ENCODE measurements around the gene SPATA46. TPM values are rescaled to one million over a fixed set of nuclear protein-coding genes. Genes with fewer than 3 reads are reported as not detected.
A peak's percentile ranks its signal among the peaks of the same experiment; 100 is the strongest.

SPATA46 gene
- total and polyA plus RNA-seq, 8 donors, result not detected

DNA sequence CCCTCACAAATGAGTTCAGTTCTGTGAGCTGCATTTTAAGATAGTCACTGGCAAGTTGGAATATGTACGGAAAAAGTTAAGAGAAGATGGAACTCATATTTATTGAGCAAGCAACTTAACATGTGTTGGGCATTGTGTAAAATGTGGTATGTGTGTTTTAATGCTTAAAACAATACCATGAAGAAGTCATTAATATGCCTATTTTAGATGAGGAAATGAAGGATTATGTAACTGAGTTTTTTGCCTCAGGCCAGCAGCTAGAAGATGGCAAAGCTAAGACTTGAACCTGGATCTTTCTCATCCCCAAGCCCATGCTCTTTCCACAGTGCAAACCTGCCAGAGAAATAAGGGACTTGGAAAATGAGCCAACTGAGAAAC is 48.9 kb downstream of the SPATA46 start:
- Histone ChIP-seq H3K9me3 (no peaks in the 10 kb centered on the region), H3K4me1 (no peaks in the 10 kb centered on the region), H3K4me3 (no peak overlapping the region), H3K27ac (no peak overlapping the region), H3K36me3 (no peaks in the 10 kb centered on the region), H3K27me3 (no peaks in the 10 kb centered on the region)
- DNase-seq, result no peak
- TF ChIP-seq, protein P1, sequence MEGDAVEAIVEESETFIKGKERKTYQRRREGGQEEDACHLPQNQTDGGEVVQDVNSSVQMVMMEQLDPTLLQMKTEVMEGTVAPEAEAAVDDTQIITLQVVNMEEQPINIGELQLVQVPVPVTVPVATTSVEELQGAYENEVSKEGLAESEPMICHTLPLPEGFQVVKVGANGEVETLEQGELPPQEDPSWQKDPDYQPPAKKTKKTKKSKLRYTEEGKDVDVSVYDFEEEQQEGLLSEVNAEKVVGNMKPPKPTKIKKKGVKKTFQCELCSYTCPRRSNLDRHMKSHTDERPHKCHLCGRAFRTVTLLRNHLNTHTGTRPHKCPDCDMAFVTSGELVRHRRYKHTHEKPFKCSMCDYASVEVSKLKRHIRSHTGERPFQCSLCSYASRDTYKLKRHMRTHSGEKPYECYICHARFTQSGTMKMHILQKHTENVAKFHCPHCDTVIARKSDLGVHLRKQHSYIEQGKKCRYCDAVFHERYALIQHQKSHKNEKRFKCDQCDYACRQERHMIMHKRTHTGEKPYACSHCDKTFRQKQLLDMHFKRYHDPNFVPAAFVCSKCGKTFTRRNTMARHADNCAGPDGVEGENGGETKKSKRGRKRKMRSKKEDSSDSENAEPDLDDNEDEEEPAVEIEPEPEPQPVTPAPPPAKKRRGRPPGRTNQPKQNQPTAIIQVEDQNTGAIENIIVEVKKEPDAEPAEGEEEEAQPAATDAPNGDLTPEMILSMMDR (IDR thresholded peaks at IDR 0.05), result no peak
- 96 to 97% methylated on average over 1 of the region's 1 CpG for WGBS, 2 donors
- ATAC-seq, result no peak
- intact Hi-C loops (cut with DNase I), result no loop called here
- no peak for FAIRE-seq

DNA sequence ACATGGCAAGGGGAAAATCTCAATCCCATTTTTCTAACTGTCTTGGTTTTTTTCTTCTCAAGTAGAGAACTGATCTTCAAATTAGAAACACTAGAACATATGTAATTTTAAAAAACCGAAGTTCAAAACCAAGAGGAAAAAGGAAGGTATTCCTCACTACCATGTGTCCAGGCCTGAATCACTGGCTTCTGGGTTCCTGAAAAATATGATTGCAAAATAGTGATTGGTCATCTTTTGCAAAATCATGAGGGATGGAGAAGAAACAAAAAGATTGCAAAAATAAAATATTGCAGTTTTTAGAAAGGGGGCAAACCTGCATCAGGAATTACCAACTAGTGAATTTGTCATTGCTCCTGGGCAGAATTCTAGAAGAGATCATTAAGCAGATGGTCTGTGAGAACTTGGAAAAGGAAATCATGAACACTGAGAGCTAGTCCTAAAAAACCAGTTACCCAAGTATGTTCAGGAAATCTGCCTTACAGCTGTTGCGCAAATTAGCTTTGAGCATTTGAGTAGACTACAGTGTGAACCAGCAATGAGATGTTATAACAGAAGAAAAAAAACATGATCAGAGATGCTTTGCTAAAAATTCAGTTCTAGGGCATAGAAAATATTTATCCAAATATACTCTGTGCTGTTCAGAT is 49.4 kb downstream of the SPATA46 start:
- H3K4me1 ChIP-seq, result no peaks in the 10 kb centered on the region
- WGBS, 2 donors, result 90 to 93% methylated on average over 2 of the region's 2 CpGs
- no peaks in the 10 kb centered on the region for H3K36me3 ChIP-seq
- TF ChIP-seq, protein P1 (IDR thresholded peaks at IDR 0.05), result no peak
- intact Hi-C loops (cut with DNase I), result no loop called here
- no peak overlapping the region for H3K4me3 ChIP-seq
- ATAC-seq (peak in 1 of 4 donors; percentile 50), FAIRE-seq (no peak), DNase-seq (no peak)
- no peaks in the 10 kb centered on the region for H3K27me3 ChIP-seq
- H3K9me3 ChIP-seq, result no peaks in the 10 kb centered on the region
- H3K27ac ChIP-seq, result no peak overlapping the region

DNA sequence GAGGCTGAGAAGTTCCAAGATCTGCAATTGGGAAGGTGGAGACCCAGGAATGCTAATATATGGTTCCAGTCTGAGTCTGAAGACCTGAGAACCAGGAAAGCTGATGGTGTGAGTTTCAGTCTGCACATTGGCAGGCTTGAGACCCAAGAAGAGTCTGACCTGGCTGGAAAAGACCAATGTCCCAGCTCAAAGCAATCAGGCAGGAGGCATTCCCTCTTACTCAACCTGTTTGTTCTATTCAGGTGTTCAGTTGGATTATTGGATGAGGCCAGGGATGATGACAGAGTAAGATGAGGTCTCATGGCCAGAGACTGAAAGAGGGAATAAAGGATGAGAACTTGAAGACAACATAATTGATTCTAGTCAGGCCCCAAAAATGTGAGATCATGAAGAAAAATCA is 50.1 kb downstream of the SPATA46 start:
- ATAC-seq (no peak), FAIRE-seq (no peak), DNase-seq (no peak)
- Histone ChIP-seq H3K4me1 (no peaks in the 10 kb centered on the region), H3K27ac (no peak overlapping the region), H3K27me3 (no peaks in the 10 kb centered on the region), H3K9me3 (no peaks in the 10 kb centered on the region), H3K4me3 (no peak overlapping the region), H3K36me3 (no peaks in the 10 kb centered on the region)
- intact Hi-C loops (cut with DNase I), result no loop called here
- TF ChIP-seq, protein P1 (IDR thresholded peaks at IDR 0.05), result no peak

DNA sequence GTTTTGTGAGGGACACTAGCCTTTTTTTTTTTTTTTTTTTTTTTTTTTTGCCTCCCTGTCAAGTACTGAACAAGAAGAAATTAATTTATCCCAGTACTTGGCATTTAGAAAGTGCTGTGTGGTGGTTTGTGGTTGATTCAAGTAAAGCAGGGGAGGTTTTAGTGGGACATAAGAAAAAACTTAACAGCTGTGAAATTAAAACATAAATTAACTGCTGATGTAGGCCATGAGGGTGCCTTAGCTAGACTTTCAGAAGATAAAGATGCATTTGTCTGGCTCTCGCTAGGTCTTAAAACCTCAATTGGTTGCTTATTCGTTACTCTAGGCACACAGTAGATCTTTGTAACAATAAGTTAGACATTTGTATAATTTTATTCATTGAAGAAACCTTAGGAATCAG is 52.3 kb downstream of the SPATA46 start:
- Histone ChIP-seq H3K36me3 (no peaks in the 10 kb centered on the region), H3K9me3 (no peaks in the 10 kb centered on the region), H3K4me1 (no peaks in the 10 kb centered on the region), H3K27me3 (no peaks in the 10 kb centered on the region), H3K27ac (no peak overlapping the region), H3K4me3 (no peak overlapping the region)
- FAIRE-seq, result no peak
- no peak for DNase-seq
- no peak for ATAC-seq
- intact Hi-C loops (cut with DNase I), result no loop called here
- 89 to 98% methylated on average over 2 of the region's 2 CpGs for WGBS, 2 donors
- TF ChIP-seq, protein P1 (IDR thresholded peaks at IDR 0.05), result no peak

Small RNA genes within 50 kb of the gene (microRNA-seq; reads per million reads assigned to microRNA genes)
- 8.1 to 14.1 reads per million in 2 donors for gene MIR556

Other genes starting within 250 kb of the SPATA46 start
- 1 to 10 TPM; 2.0 to 4.2 (median 2.6) TPM for gene C1orf226, start 4.9 kb upstream of the SPATA46 start, total RNA-seq
- 1 to 10 TPM; 1.3 to 1.6 TPM for gene C1orf226, start 4.9 kb upstream of the SPATA46 start, polyA plus RNA-seq
- under 1 TPM in 1 of 6 donors, not detected in 5; 0.06 TPM for gene SH2D1B, start 35.3 kb upstream of the SPATA46 start, total RNA-seq
- not detected for gene SH2D1B, start 35.3 kb upstream of the SPATA46 start, polyA plus RNA-seq
- 10 to 100 TPM in 4 of 6 donors, 1 to 10 TPM in 2; 8.5 to 19.0 (median 11.9) TPM for gene UHMK1, start 121.0 kb upstream of the SPATA46 start, total RNA-seq
- 1 to 10 TPM; 4.3 to 9.1 TPM for gene UHMK1, start 121.0 kb upstream of the SPATA46 start, polyA plus RNA-seq
- gene UAP1, start 184.9 kb upstream of the SPATA46 start, total RNA-seq, result 10 to 100 TPM; 42.0 to 53.8 (median 47.5) TPM
- 10 to 100 TPM; 38.7 to 47.3 TPM for gene UAP1, start 184.9 kb upstream of the SPATA46 start, polyA plus RNA-seq

Measured in pancreas (tissue), 10 donors.